HG03442 (cell line): Measurements from ENCODE around the gene ASZ1.
A peak's percentile ranks its signal among the peaks of the same experiment; 100 is the strongest.

Experiments used
- ATAC-seq: cut with Tn5 transposase; IDR thresholded peaks from one replicate; pipeline ENCODE4 v1.9.1; 2021; ENCODE audit warnings: mild to moderate bottlenecking, moderate library complexity; ENCODE audit not compliant: unreplicated experiment

ASZ1 gene

GRCh38 chr7:117402109-117402508, 25.2 kb downstream of the ASZ1 start:
- no peak for ATAC-seq

- peak; percentile 73 for ATAC-seq
These were observed 25.8 kb downstream of the ASZ1 start for GRCh38 chr7:117401293-117402002.

GRCh38 chr7:117399820-117400422, 27.4 kb downstream of the ASZ1 start:
- ATAC-seq: no peak

- ATAC-seq: no peak
These were observed 31.6 kb downstream of the ASZ1 start for GRCh38 chr7:117395743-117396142.

- ATAC-seq: no peak
These were observed 33.5 kb downstream of the ASZ1 start for GRCh38 chr7:117393781-117394180.

GRCh38 chr7:117389871-117390270, 37.4 kb downstream of the ASZ1 start:
- no peak for ATAC-seq

GRCh38 chr7:117386110-117386706, 41.1 kb downstream of the ASZ1 start:
- ATAC-seq: no peak

GRCh38 chr7:117385363-117386109, 41.8 kb downstream of the ASZ1 start:
- peak; percentile 76 for ATAC-seq

- no peak for ATAC-seq
These were observed 42.5 kb downstream of the ASZ1 start for GRCh38 chr7:117384688-117385362.

- ATAC-seq: no peak
These were observed 43.7 kb downstream of the ASZ1 start for GRCh38 chr7:117383483-117384189.

GRCh38 chr7:117383046-117383445, 44.2 kb downstream of the ASZ1 start:
- no peak for ATAC-seq

GRCh38 chr7:117381362-117381761, 45.9 kb downstream of the ASZ1 start:
- no peak for ATAC-seq

GRCh38 chr7:117375380-117375779, 51.9 kb downstream of the ASZ1 start:
- ATAC-seq: no peak

GRCh38 chr7:117372073-117372472, 55.2 kb downstream of the ASZ1 start:
- no peak for ATAC-seq

GRCh38 chr7:117364339-117365080, 62.8 kb downstream of the ASZ1 start:
- no peak for ATAC-seq

GRCh38 chr7:117362294-117362888, 64.9 kb downstream of the ASZ1 start:
- ATAC-seq: peak; percentile 57

- no peak for ATAC-seq
These were observed 77.3 kb downstream of the ASZ1 start for GRCh38 chr7:117350027-117350426.

- no peak for ATAC-seq
These were observed 77.7 kb downstream of the ASZ1 start for GRCh38 chr7:117349570-117349969.

- peak; percentile 96 for ATAC-seq
These were observed 79.2 kb downstream of the ASZ1 start for GRCh38 chr7:117347962-117348672.
